SK-N-MC (cell line): ENCODE measurements around the gene PAXX.
"Not testable (repeated sequence)": the region's sequence is repeated elsewhere in the genome, so short reads cannot be mapped to it uniquely, and the experiment has no call there.

ENCODE experiments used
- EZH2 ChIP-seq: fragments of 200-600 bp; sonication (generic); IDR thresholded peaks from one replicate; pipeline ENCODE4 v1.6.1; 2017; ENCODE audit warnings: antibody characterized with exemption
- FOXP2 ChIP-seq: optimal IDR thresholded peaks from 2 replicates; pipeline ENCODE3; 2011; ENCODE audit warnings: mild to moderate bottlenecking, moderate library complexity; ENCODE audit not compliant: insufficient read depth; ENCODE audit errors: extremely low read length, control extremely low read depth
- POLR2AphosphoS5 ChIP-seq: IDR thresholded peaks from 2 replicates; pipeline ENCODE4 v1.6.1; 2012; ENCODE audit warnings: mild to moderate bottlenecking, low read depth, low read length, borderline replicate concordance

GRCh38 chr9:137033481-137033880 lies 41.3 kb downstream of the PAXX start:
- not testable (repeated sequence) for TF ChIP-seq EZH2, POLR2AphosphoS5, FOXP2
